Mesodermal cell (in vitro differentiated cells): ENCODE measurements around the gene CERS6.
"Not testable (repeated sequence)": the region's sequence is repeated elsewhere in the genome, so short reads cannot be mapped to it uniquely, and the experiment has no call there.

Experiments used
- H3K27ac ChIP-seq: 2 replicates; pipeline ENCODE4 v1.7.0; 2013; ENCODE audit warnings: mild to moderate bottlenecking, low read depth, low read length, moderate library complexity; ENCODE audit not compliant: severe bottlenecking
- H3K36me3 ChIP-seq: 2 replicates; pipeline ENCODE4 v1.7.1; 2013; ENCODE audit warnings: mild to moderate bottlenecking, low read length, moderate library complexity; ENCODE audit not compliant: control insufficient read depth, insufficient read depth
- H3K4me1 ChIP-seq: one replicate; pipeline ENCODE4 v1.7.1; 2013; ENCODE audit warnings: mild to moderate bottlenecking, low read length; ENCODE audit not compliant: insufficient read depth, control insufficient read depth, poor library complexity, severe bottlenecking
- H3K4me3 ChIP-seq: 2 replicates; pipeline ENCODE4 v1.7.0; 2013; ENCODE audit warnings: low read length, control low read depth, mild to moderate bottlenecking; ENCODE audit not compliant: insufficient read depth, poor library complexity, severe bottlenecking; ENCODE audit errors: extremely low read depth
- H3K9me3 ChIP-seq: 2 replicates; pipeline ENCODE4 v1.7.1; 2013; ENCODE audit warnings: mild to moderate bottlenecking, low read length, moderate library complexity; ENCODE audit not compliant: control insufficient read depth
- WGBS, 2 experiments: methylation state at CpG; one replicate each; pipeline ENCODE4 v1.1.5; 2013; ENCODE audit warnings: missing lambda C conversion rate in 2 of 2; ENCODE audit not compliant: insufficient coverage in 2 of 2; 5-methylcytosine and 5-hydroxymethylcytosine counted together

The CERS6 gene

DNA sequence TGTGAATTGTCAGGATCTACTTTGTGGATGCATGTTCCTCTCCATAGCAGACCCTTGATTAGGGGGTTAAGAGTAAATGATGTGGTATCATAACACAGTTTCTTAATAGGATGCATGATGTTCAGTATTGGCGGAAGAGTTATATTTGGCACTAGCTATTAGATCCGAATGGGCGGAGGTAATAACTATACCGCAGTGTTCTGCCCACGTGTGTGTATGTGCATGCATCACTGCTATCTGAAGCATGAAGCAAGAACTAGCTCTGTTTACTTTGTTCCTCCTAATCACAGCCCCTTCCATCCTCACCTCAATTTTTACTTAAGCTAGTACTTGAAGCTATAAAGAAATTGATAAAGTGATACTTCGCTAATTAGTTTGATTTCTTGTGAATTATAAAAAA lies 186.8 kb downstream of the CERS6 start:
- Histone ChIP-seq H3K4me1 (peaks cover 28% of the 10 kb centered on the region), H3K27ac (no peak overlapping the region), H3K36me3 (no peaks in the 10 kb centered on the region), H3K4me3 (no peak overlapping the region), H3K9me3 (peaks cover 3% of the 10 kb centered on the region)
- 88 to 93% methylated on average over 5 of the region's 6 CpGs for WGBS, 2 experiments

- H3K27ac ChIP-seq: no peak overlapping the region
- no CpG with 5 or more reads among the region's 1 CpG for WGBS, 2 experiments
Measured at GRCh38 chr2:168643979-168644378, 187.9 kb downstream of the CERS6 start.

GRCh38 chr2:168645696-168646338 lies 189.7 kb downstream of the CERS6 start:
- H3K9me3 ChIP-seq: peaks cover 3% of the 10 kb centered on the region
- peaks cover 11% of the 10 kb centered on the region for H3K4me1 ChIP-seq
- H3K36me3 ChIP-seq: no peaks in the 10 kb centered on the region
- WGBS, 2 experiments: no CpG with 5 or more reads among the region's 2 CpGs
- no peak overlapping the region for H3K27ac ChIP-seq
- no peak overlapping the region for H3K4me3 ChIP-seq

More at GRCh38 chr2:168643979-168644378, 187.9 kb downstream of the CERS6 start:
- Histone ChIP-seq H3K36me3 (no peaks in the 10 kb centered on the region), H3K4me1 (peaks cover 19% of the 10 kb centered on the region), H3K9me3 (peaks cover 3% of the 10 kb centered on the region), H3K4me3 (no peak overlapping the region)

- H3K4me3 ChIP-seq: no peak overlapping the region
- 60% methylated on average over 3 of the region's 5 CpGs; no CpG with 5 or more reads in 1 of the 2 experiments for WGBS, 2 experiments
- H3K4me1 ChIP-seq: peaks cover 10% of the 10 kb centered on the region
- no peaks in the 10 kb centered on the region for H3K9me3 ChIP-seq
- no peaks in the 10 kb centered on the region for H3K36me3 ChIP-seq
- H3K27ac ChIP-seq: no peak overlapping the region
Measured at GRCh38 chr2:168649105-168649504, 193.0 kb downstream of the CERS6 start.

GRCh38 chr2:168649562-168649961 lies 193.5 kb downstream of the CERS6 start:
- no peaks in the 10 kb centered on the region for H3K9me3 ChIP-seq
- 80% methylated on average over 1 of the region's 2 CpGs; no CpG with 5 or more reads in 1 of the 2 experiments for WGBS, 2 experiments
- no peaks in the 10 kb centered on the region for H3K36me3 ChIP-seq
- no peak overlapping the region for H3K4me3 ChIP-seq
- H3K27ac ChIP-seq: no peak overlapping the region
- H3K4me1 ChIP-seq: peaks cover 10% of the 10 kb centered on the region

GRCh38 chr2:168650139-168650538 lies 194.1 kb downstream of the CERS6 start:
- no peak overlapping the region for H3K27ac ChIP-seq
- no peaks in the 10 kb centered on the region for H3K36me3 ChIP-seq
- peaks cover 10% of the 10 kb centered on the region for H3K4me1 ChIP-seq
- H3K4me3 ChIP-seq: no peak overlapping the region
- WGBS, 2 experiments: 33% methylated on average over 1 of the region's 1 CpG
- no peaks in the 10 kb centered on the region for H3K9me3 ChIP-seq

DNA sequence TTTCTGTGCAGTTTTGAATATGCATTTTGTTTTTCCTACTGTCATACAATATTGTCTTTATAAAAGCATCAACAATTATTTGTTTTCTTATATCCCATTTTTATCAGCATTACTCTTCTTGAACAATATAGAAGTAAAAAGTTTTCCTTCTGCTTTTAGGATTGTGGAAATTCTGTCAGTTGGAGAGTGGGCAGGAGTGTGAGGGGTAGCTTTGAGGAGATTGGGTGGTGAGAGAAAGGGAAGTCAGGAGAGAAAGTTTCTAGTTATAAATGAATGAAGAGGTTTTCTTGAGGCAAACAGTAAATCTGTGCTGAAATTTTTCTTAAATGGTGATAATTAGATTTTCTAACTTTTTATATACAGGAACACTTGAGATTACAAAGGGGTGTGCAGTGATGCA lies 194.7 kb downstream of the CERS6 start:
- no peaks in the 10 kb centered on the region for H3K9me3 ChIP-seq
- peaks cover 10% of the 10 kb centered on the region for H3K4me1 ChIP-seq
- no peak overlapping the region for H3K27ac ChIP-seq
- H3K36me3 ChIP-seq: no peaks in the 10 kb centered on the region
- no peak overlapping the region for H3K4me3 ChIP-seq

GRCh38 chr2:168652997-168653921 lies 197.2 kb downstream of the CERS6 start:
- no peak overlapping the region for H3K4me3 ChIP-seq
- no peaks in the 10 kb centered on the region for H3K36me3 ChIP-seq
- H3K4me1 ChIP-seq: peaks cover 10% of the 10 kb centered on the region
- H3K9me3 ChIP-seq: no peaks in the 10 kb centered on the region
- no peak overlapping the region for H3K27ac ChIP-seq
- 60 to 100% methylated on average over 1 of the region's 3 CpGs for WGBS, 2 experiments

DNA sequence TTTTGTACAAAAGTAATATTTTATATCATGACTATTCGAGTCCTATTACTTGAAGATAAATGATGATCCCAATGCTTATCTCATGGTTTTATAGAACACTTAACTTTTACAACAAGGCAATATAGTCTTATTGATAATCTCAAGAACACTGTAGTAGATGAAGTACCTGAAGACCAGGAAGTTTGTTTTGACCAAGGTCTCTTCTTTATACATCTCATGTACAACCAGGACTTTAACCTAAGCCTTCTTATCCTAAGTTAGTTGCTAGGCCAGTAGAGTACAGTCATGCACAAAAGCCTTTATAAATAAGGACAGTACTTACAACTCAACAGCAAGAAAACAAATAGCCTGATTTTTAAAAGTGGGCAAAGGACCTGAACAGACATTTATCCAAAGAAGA lies 198.6 kb downstream of the CERS6 start:
- Histone ChIP-seq H3K27ac (no peak overlapping the region), H3K9me3 (no peaks in the 10 kb centered on the region)
- WGBS, 2 experiments: no CpG with 5 or more reads among the region's 1 CpG

DNA sequence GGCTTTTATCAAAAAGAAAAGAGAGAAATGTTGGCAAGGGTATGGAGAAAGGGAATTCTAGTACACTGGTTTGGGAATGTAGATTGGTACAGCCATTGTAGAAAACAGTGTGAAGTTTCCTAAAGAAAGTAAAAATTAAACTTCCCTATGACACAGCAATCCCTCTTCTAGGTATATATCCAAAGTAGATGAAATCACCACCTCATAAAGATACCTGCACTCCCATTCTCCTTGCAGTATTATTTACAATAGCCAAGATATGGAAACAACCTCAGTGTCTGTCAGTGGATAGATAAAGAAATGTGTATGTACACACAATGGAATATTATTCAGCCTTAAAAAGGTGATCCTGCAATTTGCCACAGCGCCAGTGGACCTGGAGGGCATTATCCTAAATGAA lies 199.1 kb downstream of the CERS6 start:
- no CpG with 5 or more reads among the region's 1 CpG for WGBS, 2 experiments
- H3K4me3 ChIP-seq: no peak overlapping the region
- no peaks in the 10 kb centered on the region for H3K36me3 ChIP-seq
- H3K27ac ChIP-seq: no peak overlapping the region
- no peaks in the 10 kb centered on the region for H3K9me3 ChIP-seq
- peaks cover 7% of the 10 kb centered on the region for H3K4me1 ChIP-seq

More for the DNA sequence above, 198.6 kb downstream of the CERS6 start:
- Histone ChIP-seq H3K4me3 (no peak overlapping the region), H3K36me3 (no peaks in the 10 kb centered on the region), H3K4me1 (peaks cover 6% of the 10 kb centered on the region)

- WGBS, 2 experiments: 97 to 100% methylated on average over 3 to 6 of the region's 24 CpGs
- H3K27ac ChIP-seq: not testable (repeated sequence)
Measured at GRCh38 chr2:168657378-168657777, 201.3 kb downstream of the CERS6 start.

More at GRCh38 chr2:168657378-168657777, 201.3 kb downstream of the CERS6 start:
- H3K4me3 ChIP-seq, H3K36me3 ChIP-seq, H3K9me3 ChIP-seq: not testable (repeated sequence)
- peaks cover 24% of the 10 kb centered on the region for H3K4me1 ChIP-seq
